Epithelial cell of esophagus (primary cell): Measurements from ENCODE around the gene INTS3.

Experiments used
- DNase-seq: peaks from one replicate; pipeline ENCODE4 v3.0.0; 2010; ENCODE audit warnings: low read depth
- H3K4me3 ChIP-seq: 2 replicates; pipeline ENCODE4 v1.5.1; 2011; ENCODE audit warnings: mild to moderate bottlenecking, low read length, control low read depth
- TF ChIP-seq, protein P1 (sequence below): IDR thresholded peaks from 2 replicates; pipeline ENCODE4 v1.5.1; 2011; ENCODE audit warnings: low read depth, mild to moderate bottlenecking, low read length, control low read depth, inconsistent platforms; ENCODE audit not compliant: insufficient read depth; ENCODE audit errors: missing control alignments

Gene INTS3

GRCh38 chr1:153798468-153798780, 70.6 kb downstream of the INTS3 start:
- DNase-seq: no peak
- H3K4me3 ChIP-seq: no peak overlapping the region
- TF ChIP-seq, protein P1, sequence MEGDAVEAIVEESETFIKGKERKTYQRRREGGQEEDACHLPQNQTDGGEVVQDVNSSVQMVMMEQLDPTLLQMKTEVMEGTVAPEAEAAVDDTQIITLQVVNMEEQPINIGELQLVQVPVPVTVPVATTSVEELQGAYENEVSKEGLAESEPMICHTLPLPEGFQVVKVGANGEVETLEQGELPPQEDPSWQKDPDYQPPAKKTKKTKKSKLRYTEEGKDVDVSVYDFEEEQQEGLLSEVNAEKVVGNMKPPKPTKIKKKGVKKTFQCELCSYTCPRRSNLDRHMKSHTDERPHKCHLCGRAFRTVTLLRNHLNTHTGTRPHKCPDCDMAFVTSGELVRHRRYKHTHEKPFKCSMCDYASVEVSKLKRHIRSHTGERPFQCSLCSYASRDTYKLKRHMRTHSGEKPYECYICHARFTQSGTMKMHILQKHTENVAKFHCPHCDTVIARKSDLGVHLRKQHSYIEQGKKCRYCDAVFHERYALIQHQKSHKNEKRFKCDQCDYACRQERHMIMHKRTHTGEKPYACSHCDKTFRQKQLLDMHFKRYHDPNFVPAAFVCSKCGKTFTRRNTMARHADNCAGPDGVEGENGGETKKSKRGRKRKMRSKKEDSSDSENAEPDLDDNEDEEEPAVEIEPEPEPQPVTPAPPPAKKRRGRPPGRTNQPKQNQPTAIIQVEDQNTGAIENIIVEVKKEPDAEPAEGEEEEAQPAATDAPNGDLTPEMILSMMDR: no peak

DNA sequence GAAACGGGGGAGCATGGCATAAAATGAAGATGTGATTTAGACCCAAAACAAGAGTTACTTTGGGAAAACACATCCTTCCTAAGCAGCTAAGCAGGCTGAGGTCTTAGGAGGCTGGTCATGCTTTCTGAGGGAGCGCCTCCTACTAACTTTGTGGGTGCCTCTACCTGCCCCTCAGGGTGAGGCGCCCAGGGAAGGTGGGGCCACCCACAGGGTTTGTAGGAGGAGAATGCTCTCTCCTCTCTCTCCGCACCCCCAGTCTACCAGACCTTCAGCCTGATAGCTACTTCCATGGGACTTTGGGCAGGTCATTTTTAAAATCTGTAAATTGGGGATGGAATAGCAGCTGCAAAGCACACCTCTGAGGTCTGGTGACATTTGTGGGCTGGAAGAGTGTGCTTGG, 71.2 kb downstream of the INTS3 start:
- TF ChIP-seq, protein P1: no peak
- no peak overlapping the region for H3K4me3 ChIP-seq
- no peak for DNase-seq

DNA sequence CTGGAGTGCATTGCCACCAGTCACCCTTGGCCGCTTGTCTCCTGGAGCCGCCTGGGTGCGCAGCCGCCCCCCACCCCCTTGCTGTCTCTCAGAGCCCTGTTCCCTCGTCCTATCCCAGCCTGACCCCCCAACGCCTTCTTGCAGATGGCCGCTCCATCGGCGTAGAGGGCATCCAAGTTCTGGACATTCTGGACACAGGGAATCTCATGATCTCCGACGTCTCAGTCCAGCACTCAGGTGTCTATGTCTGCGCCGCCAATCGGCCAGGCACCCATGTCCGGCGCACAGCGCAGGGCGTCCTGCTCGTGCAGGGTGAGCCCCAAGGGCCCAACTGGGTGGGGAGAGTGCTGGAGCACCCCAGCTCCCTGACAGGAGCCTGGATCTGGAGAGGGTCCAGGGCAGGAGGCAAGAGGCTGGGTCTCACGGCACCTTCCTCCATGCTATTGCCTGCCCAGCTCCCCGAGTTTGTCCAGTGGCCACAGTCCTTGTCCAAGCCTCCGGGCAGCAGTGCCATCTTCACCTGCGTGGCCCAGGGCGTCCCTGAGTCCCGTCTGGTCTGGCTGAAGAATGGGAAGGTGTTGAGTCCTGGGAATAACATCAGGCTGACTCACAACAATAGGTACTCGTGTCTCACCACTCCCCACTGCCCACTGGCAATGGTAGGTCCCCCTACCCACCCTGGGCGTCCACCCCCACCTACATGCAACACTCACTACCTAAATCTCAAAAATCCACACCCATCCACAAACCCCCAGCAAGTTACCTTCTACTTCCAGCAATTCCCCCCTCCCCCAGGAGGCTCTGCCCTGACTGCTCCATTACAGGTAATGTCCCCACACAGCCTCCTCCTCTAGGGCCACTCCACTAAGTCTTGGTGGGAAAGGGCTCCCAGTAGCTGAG, 72.0 kb downstream of the INTS3 start:
- TF ChIP-seq, protein P1: no peak
- H3K4me3 ChIP-seq: no peak overlapping the region
- no peak for DNase-seq

DNA sequence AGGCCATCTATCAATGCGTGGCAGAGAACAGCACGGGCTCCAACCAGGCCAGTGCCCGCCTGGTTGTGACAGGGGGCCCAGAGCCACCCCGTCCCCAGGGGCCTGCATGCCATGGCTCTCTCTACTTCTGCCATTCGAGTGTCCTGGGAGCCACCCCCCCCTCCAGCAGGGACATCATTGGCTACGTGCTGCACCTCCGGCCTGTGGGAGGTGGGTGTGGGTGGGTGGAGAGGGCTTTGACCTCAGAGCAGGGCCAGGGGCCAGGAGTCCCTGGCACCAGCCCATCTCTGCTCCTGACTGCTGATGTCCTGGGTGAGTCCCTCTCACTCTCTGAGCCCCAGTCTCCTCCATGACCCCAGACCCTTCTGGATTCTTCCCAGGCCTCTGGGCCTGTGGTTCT, 72.7 kb downstream of the INTS3 start:
- DNase-seq: no peak
- TF ChIP-seq, protein P1: no peak
- H3K4me3 ChIP-seq: no peak overlapping the region

DNA sequence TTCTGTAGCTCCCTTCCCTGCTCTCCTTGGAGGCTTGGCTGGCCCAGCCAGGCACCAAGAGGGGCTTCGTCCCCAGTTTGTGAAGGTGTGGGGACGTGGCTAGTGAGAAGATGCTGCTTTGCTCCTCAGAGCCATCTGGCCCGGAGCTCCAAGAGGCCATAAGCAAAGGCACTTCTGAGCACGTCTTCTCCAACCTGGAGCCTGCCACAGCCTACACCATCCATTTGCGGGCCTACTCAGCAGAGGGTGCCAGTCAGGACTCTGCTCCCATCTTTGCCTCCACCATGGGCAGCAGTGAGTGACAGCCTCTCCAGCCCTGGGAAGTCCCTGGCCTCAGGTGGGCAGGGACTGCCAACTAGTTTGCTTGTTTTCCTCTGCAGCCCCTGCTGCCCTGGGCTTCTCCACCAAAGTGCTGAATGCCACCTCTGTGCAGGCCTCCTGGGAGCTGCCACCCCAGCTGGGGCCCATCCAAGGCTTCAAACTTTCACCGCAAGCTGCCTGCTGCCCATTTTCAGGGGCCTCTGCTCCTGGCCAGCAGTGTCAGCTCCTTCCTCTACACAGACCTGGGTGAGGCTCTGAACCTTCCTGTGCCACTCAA, 73.3 kb downstream of the INTS3 start:
- TF ChIP-seq, protein P1: no peak
- no peak overlapping the region for H3K4me3 ChIP-seq
- DNase-seq: no peak

GRCh38 chr1:153801786-153802697, 74.2 kb downstream of the INTS3 start:
- no peak for DNase-seq
- TF ChIP-seq, protein P1: no peak
- no peak overlapping the region for H3K4me3 ChIP-seq
